ENCODE data around the gene DTNB.
"Not testable (repeated sequence)": the region's sequence is repeated elsewhere in the genome, so short reads cannot be mapped to it uniquely, and the experiment has no call there.

Gene DTNB

GRCh38 chr2:25677877-25678276 is 4.5 kb upstream of the DTNB start:
- no peak for DNase-seq

DNA sequence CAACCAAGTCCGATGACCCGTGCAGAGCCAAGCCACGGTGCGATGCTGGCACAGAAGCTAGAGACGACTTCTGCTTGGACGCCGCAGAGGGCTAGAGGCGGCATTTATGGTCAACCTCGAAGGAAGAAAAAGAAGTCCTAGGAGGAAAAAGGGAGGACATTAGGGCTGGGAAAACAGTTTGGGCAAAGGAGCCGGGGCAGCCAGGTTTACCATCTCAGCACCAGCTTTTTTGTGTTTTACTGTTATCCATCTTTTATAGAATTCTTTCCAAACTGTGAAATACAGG is 643 bp upstream of the DTNB start:
- no peak for DNase-seq

DNA sequence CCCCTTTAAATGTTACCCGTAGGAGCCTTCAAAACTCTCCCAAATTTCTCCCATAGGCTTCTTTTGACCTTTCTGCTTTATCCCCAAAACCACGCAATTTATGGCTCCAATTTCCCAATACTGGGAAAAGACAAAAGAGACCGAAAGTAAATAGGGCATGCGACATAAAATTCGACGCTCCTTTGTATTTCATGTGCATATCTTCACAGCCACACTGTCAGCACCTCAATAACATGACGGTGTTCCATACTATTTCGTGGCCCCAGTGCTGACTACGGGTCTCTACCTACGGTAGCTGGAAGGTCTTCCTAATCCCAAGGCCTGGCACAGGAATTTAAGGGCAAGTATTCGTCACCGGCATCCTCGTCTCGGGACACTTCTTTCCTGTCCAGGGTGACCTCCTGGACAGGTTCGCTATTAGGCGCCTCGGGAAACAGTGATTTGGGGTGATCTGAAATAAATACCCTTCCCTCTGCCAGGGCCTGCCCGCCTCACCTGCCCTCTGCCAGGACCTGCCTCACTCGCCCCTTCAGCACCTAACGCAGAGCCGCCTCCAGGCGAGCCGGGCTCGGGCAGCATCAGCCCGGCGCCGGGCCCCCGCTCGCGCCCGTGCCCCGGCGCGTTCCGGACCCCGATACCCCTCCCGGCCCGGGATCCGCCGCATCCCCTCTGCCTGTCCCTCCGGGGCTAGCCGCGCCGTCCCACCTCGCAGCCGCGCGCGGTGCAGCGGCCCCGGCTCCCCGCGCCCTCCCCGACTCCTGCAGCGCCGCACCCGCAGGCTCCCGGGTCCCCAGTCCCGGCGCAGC is 680 bp downstream of the DTNB start:
- peak; percentile 69 for DNase-seq

- DNase-seq = no peak
These were observed 1.8 kb downstream of the DTNB start for GRCh38 chr2:25671622-25672021.

DNA sequence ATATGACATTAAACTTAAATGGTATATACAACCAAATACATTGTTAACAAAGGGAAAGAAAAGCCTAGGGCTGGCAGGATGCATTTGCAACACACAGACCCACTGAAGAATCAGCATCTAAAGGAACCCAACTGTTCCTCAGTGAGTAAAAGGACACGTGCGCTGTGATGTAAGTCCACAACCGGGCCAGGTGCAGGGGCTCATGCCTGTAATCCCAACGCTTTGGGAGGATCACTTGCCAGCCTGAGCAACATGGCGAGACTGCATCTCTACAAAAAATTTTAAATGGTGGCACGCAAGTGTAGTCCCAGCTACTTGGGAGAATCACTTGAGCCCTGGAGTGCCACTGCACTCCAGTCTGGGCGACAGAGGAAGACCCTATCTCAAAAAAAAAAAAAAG is 3.9 kb downstream of the DTNB start:
- DNase-seq = no peak

GRCh38 chr2:25666218-25666617 is 7.2 kb downstream of the DTNB start:
- DNase-seq = no peak

- not testable (repeated sequence) for DNase-seq
These were observed 7.9 kb downstream of the DTNB start for GRCh38 chr2:25665429-25665828.

- no peak for DNase-seq
These were observed 8.4 kb downstream of the DTNB start for GRCh38 chr2:25664965-25665307.

GRCh38 chr2:25664183-25664964 is 9.0 kb downstream of the DTNB start:
- DNase-seq = peak; percentile 13

DNA sequence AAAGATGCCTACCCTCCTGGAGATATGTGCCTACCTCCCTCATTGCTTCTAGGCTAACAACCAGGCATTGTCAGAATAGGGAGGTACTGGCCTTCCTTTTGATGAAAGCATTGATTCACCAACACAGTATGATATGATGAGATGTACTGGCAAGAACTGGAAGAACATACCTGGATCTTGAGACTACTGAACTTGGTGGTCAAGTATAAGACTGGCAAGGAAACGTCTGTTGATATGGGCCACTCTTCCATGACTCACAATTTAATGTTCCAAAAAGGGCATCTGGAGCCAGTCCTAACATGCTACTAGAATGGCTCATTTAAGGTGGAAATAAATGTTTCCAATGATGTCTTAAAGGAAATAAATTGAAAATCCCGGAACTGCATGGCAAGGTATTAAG is 18.1 kb downstream of the DTNB start:
- DNase-seq = no peak

- no peak for DNase-seq
These were observed 18.6 kb downstream of the DTNB start for GRCh38 chr2:25654801-25655200.

DNA sequence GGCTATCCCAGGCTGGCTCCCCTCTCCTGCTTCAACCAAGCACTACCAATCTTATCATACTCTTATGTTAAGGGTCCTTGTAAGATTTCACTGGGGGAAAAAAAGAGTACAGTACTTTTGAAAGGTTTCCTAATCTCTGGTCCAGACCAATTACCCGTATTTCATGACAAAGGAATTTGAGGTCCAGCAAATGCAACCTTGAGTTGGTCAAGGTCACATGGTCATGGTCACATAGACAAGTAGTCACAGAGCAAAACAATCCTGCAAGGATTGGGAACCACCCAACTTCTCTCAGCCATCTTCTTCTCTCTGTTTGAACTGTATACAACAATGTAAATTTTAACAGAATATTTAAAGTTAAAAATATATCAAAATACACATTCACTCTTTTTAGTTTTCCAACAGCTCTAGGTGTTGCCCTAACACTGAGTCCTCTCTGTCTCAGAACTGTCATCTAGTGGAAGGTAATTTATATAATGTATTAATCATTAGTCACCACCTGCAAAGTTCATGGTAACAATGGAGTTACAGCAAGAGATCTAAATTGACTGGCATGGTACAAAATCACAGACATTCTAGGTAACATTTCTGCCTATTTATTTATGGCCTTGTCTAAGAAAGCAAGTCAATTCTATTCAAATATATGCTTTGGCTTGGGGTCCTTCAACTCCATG is 21.5 kb downstream of the DTNB start:
- no peak for DNase-seq

DNA sequence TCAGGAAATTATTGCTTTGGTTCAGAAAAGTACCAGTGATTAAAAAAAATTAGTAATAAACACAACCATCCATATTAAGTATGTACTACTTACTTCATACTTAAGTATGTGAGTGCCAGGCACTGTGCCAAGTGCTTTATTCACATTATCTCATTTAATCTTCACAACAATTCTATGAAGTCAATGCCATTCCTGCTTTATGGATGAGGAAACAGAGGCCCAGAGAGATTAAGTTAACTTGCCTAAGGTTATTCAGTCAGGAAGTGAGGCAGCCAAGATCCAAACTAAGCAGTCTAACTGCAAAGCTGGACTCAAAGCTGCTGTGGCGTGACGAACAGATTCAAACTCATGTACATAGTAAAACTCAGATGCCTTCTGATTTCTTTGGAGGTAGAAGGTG is 22.3 kb downstream of the DTNB start:
- DNase-seq = no peak

GRCh38 chr2:25650256-25650655 is 23.1 kb downstream of the DTNB start:
- DNase-seq = no peak

DNA sequence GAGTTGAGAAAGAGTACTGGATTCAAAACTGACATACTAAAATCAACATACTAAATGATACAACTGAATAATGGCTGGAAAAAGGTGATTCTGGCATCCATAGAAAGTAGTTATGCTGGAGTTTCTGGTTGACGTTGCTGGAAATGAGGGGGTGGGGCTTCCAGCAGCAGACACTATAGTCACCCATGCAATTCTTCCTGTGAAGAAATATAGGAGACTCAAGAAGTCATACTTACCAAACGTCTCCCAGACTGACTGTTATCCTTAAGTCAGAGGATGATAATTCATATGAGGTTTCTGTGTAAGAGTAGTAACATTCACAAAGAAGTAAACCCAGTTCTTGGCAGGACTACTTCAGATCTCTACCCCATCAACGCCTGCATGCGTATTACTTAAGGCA is 23.6 kb downstream of the DTNB start:
- no peak for DNase-seq

- no peak for DNase-seq
These were observed 31.1 kb downstream of the DTNB start for GRCh38 chr2:25642298-25642697.

DNA sequence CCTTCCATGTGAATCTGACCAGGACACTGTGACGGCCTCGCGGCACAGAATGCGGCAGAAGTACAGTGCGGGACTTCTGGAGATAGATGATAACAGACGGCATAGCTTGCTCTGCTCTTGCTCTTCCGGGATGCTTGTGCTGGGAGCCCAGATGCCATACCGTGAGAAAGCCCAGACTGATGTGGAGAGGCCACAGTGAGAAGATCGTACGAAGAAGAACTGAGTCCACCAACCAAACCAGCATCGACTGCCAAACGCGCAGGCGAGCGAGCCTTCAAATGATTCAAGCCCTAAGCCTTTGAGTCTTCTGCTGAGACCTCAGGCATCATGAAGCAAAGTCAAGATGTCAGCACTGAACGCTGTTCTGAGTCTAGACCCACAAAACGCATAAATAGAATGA is 33.7 kb downstream of the DTNB start:
- DNase-seq = no peak

DNA sequence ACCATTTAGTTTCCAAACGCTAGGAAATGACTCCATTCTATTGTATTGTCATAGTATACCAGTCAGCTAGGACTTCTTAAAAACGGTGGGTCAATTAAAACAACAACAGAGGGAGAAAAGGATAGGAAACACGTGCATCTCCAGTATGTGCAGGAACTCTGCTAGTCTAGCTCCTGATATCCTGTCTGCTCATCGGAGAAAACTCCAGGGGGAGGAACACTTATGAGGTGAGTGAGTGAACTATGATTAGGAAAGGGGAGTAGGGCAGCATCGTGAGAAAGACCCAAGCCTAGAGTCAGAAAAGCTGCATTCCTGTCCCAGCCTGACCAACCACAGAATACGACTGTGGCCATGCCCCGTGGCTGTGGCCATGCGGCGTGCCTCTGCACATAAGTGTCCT is 34.2 kb downstream of the DTNB start:
- no peak for DNase-seq

- DNase-seq = no peak
These were observed 37.6 kb downstream of the DTNB start for GRCh38 chr2:25635797-25636196.

DNA sequence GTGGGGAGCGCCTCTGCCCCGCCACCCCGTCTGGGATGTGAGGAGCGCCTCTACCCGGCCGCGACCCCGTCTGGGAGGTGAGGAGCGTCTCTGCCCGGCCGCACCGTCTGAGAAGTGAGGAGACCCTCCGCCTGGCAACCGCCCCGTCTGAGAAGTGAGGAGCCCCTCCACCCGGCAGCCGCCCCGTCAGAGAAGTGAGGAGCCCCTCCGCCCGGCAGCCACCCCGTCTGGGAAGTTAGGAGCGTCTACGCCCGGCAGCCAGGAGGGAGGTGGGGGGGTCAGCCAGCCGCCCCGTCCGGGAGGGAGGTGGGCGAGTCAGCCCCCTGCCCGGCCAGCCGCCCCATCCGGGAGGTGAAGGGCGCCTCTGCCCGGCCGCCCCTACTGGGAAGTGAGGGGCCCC is 39.6 kb downstream of the DTNB start:
- DNase-seq = not testable (repeated sequence)

- DNase-seq = no peak
These were observed 41.0 kb downstream of the DTNB start for GRCh38 chr2:25632396-25632795.

DNA sequence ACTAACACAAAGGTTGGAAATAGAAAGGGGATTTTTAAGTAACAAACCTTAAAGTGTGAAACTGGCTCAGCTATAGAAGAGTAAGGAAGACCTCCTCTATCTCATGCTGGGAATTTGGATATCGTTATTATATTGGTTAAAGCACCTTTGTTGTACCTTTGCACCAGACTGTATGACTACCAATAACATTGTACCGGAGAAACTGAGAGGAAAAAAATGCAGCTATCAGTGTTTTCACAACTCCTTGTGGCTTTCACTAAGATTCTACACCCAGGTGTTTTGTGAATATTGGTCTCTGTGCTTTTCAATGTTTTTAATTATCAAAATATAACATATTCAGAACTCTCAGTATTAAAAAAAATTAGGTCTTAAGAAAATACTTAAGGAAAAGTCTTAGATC is 48.7 kb downstream of the DTNB start:
- DNase-seq = no peak

- no peak for DNase-seq
These were observed 50.0 kb downstream of the DTNB start for GRCh38 chr2:25623361-25623760.

- DNase-seq = no peak
These were observed 52.7 kb downstream of the DTNB start for GRCh38 chr2:25620711-25621110.

Data from activated CD4-positive, alpha-beta T cell treated with anti-CD3 and anti-CD28 coated beads, Interleukin-2, amount 50 U/mL, for 1 hour (primary cell).